Vagina (tissue), 2 donors: Measurements from ENCODE around the gene YTHDC2. TPM values are rescaled to one million over a fixed set of nuclear protein-coding genes. Genes with fewer than 3 reads are reported as not detected.

Source experiments
- DNase-seq, 2 donors: peaks; one replicate each; pipeline ENCODE4 v3.0.0-alpha.2; 2017; ENCODE audit errors: extremely low spot score in 2 of 2
- H3K27ac ChIP-seq: fragments of 200-600 bp; sonication (generic); one replicate; pipeline ENCODE4 v1.5.1; 2019
- H3K27me3 ChIP-seq: fragments of 200-600 bp; sonication (generic); one replicate; pipeline ENCODE4 v1.5.1; 2019
- H3K36me3 ChIP-seq, 2 donors: fragments of 200-600 bp; sonication (generic); one replicate each; pipeline ENCODE4 v1.5.1; 2017 to 2019
- H3K4me1 ChIP-seq: fragments of 200-600 bp; sonication (generic); one replicate; pipeline ENCODE4 v1.5.1; 2019
- H3K4me3 ChIP-seq, 2 donors: fragments of 200-600 bp; sonication (generic); 1 replicate in 1 of 2; 2 replicates in 1 of 2; pipeline ENCODE4 v1.5.1; 2016 to 2019
- H3K9me3 ChIP-seq: fragments of 200-600 bp; sonication (generic); one replicate; pipeline ENCODE4 v1.5.1; 2019
- POLR2A ChIP-seq, 2 donors: fragments of 450-650 bp; IDR thresholded peaks; one replicate each; pipeline ENCODE4 v1.6.1; 2017; ENCODE audit warnings: antibody characterized with exemption in 2 of 2, mild to moderate bottlenecking in 2 of 2, moderate library complexity in 2 of 2
- POLR2AphosphoS5 ChIP-seq, 2 donors: sonication (generic); formaldehyde crosslinking; IDR thresholded peaks; one replicate each; pipeline ENCODE4 v1.9.0; 2017; ENCODE audit warnings: antibody characterized with exemption in 2 of 2, mild to moderate bottlenecking in 2 of 2, low read depth in 1 of 2; ENCODE audit not compliant: insufficient read depth in 1 of 2
- intact Hi-C: fragments of 100-400 bp; cut with DNase I; formaldehyde crosslinking; loops from one replicate; pipeline ENCODE4 v1.15.1; 2023
- total RNA-seq: library from RNA; depleted of rRNA; stranded (reverse); fragments of >200 nt; gene quantifications from one replicate; pipeline ENCODE4 v1.2.3, GENCODE V29; 2016
- TF ChIP-seq, protein P1 (sequence below), 3 experiments: fragments of 450-650 bp in 2 of 3; fragments of 200-600 bp in 1 of 3; sonication (generic) in 1 of 3; IDR thresholded peaks; one replicate each; pipeline ENCODE4 v1.5.1; 2017 to 2019; ENCODE audit warnings: antibody characterized with exemption in 3 of 3, mild to moderate bottlenecking in 2 of 3, moderate library complexity in 2 of 3

Gene YTHDC2
- total RNA-seq, 1 donor from 2014 or later = 31.4 TPM

DNA sequence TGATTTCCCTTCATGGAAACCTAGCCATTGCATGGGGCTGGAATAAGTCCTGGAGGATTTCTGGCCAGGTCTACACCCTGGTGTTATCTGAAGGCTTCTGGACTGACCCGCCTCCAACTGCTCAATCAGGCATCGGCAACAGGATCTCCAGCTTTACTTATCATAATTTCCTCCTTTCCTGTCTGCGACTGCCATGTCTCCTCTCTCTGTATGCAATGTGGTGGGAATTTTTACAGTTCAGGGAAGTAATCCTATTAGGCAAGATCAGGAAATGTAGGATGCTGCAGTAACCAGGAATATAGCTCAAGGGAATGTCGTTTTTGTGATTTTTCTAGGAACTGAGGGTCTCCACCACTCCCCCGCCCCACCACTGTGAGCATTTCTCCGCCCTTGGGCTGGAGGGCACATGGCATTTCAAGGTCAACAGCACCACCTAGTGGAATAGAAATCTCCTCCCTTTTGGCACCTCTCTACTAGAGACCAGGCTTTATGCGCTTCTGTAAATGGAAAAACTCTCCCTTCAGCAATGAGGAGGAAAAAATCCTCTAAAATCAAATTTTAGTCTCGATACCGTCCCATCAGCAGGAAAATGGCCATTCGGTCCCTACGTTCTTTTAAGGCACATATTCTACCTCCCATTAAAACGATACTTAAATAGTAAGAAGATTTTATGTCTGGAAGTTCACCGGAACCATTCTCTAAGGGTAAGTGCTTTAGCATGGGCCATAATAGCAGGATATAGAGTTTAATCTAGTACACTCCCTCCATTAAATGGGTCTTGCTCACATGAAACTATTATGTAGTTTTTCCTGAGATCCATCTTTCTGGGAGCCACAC lies 93.0 kb downstream of the YTHDC2 start:
- DNase-seq = no peak
- no peaks in the 10 kb centered on the region for H3K36me3 ChIP-seq
- TF ChIP-seq, protein P1, sequence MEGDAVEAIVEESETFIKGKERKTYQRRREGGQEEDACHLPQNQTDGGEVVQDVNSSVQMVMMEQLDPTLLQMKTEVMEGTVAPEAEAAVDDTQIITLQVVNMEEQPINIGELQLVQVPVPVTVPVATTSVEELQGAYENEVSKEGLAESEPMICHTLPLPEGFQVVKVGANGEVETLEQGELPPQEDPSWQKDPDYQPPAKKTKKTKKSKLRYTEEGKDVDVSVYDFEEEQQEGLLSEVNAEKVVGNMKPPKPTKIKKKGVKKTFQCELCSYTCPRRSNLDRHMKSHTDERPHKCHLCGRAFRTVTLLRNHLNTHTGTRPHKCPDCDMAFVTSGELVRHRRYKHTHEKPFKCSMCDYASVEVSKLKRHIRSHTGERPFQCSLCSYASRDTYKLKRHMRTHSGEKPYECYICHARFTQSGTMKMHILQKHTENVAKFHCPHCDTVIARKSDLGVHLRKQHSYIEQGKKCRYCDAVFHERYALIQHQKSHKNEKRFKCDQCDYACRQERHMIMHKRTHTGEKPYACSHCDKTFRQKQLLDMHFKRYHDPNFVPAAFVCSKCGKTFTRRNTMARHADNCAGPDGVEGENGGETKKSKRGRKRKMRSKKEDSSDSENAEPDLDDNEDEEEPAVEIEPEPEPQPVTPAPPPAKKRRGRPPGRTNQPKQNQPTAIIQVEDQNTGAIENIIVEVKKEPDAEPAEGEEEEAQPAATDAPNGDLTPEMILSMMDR (IDR thresholded peaks at IDR 0.05) = peak; percentile 65 to 68 (median 67)
- TF ChIP-seq POLR2A (IDR thresholded peaks at IDR 0.05) = no peak

DNA sequence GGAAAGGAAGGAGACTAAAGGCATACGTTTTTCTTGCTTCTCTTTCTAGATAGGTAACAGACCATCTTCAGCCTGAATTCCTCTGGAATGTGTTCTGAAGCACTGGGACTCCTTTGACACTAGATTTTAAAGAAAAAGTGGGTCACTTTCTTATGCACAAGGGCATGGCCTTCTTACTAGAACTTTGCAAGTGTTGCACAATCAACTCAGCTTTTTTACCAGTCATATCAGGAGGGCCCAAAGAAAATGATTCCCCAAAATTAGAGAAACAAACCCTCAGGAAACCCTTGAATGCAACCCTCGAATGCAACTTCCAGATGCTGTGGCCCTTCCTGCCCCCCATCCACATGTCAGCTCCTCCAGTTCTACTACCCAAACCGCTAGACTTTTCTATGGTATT lies 93.9 kb downstream of the YTHDC2 start:
- Histone ChIP-seq H3K4me3 (no peak overlapping the region), H3K9me3 (no peaks in the 10 kb centered on the region), H3K27me3 (no peaks in the 10 kb centered on the region), H3K36me3 (no peaks in the 10 kb centered on the region), H3K27ac (no peak overlapping the region), H3K4me1 (no peaks in the 10 kb centered on the region)
- intact Hi-C loops = no loop called here
- TF ChIP-seq, protein P1 (IDR thresholded peaks at IDR 0.05) = no peak
- TF ChIP-seq POLR2AphosphoS5 (IDR thresholded peaks at IDR 0.05; ENCODE audit: insufficient read depth in 1 of 2, low read depth in 1 of 2) = no peak
- no peak for TF ChIP-seq POLR2A (IDR thresholded peaks at IDR 0.05)
- no peak for DNase-seq

More for the DNA sequence above, 93.0 kb downstream of the YTHDC2 start:
- H3K9me3 ChIP-seq = no peaks in the 10 kb centered on the region
- no peaks in the 10 kb centered on the region for H3K27me3 ChIP-seq
- H3K4me3 ChIP-seq = no peak overlapping the region
- no peaks in the 10 kb centered on the region for H3K4me1 ChIP-seq
- intact Hi-C loops = no loop called here
- H3K27ac ChIP-seq = no peak overlapping the region

DNA sequence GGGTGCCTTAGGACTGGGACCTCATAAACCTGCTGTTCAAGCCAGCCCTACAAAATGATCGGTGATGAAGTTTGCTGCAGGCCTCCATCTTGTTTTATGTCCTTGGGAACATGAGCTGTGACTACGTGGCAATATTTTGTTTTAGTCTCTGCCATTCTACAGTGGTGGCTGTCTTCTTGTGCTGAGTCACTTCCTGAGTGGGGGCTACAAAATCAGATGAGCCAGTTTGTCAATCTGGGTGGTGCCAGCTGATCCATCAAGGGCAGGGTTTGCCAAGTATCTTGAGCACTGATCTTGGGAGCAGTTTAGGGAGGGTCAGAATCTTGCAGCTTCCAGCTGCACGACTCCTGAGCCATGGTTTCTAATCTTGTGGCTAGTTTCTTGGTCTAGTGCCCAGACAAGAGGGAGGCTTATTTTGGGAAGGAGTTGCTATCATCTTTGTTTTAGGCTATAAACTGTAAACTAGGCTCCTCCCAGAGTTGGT lies 94.7 kb downstream of the YTHDC2 start:
- intact Hi-C loops = no loop called here
- TF ChIP-seq POLR2A (IDR thresholded peaks at IDR 0.05) (no peak), POLR2AphosphoS5 (IDR thresholded peaks at IDR 0.05; ENCODE audit: insufficient read depth in 1 of 2, low read depth in 1 of 2) (no peak)
- TF ChIP-seq, protein P1 (IDR thresholded peaks at IDR 0.05) = no peak
- Histone ChIP-seq H3K27ac (no peak overlapping the region), H3K36me3 (no peaks in the 10 kb centered on the region), H3K4me3 (no peak overlapping the region), H3K4me1 (no peaks in the 10 kb centered on the region), H3K9me3 (no peaks in the 10 kb centered on the region), H3K27me3 (no peaks in the 10 kb centered on the region)
- no peak for DNase-seq

DNA sequence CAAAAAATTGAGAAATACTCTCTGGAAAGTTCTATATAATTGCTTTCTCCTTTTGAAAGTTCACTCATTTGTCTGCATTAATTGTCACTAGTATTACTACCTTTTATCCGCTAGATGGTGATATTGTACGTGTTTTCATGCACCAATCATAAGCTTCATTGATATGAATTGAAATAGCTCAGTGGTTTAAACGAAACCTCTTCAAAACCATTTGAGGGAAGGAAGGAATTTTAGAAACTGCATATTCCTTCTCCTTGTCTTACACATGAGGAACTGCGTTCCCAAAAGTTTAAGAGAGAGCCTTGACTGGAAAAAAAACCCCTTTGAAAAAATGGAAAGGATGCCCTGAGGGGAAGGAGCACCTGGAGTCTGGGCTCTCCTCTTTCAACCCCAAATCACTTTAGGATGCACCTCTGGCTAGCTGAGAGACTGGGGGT lies 98.6 kb downstream of the YTHDC2 start:
- Histone ChIP-seq H3K27ac (no peak overlapping the region), H3K4me3 (no peak overlapping the region), H3K36me3 (no peaks in the 10 kb centered on the region), H3K27me3 (no peaks in the 10 kb centered on the region), H3K9me3 (no peaks in the 10 kb centered on the region), H3K4me1 (no peaks in the 10 kb centered on the region)
- intact Hi-C loops = no loop called here
- no peak for DNase-seq
- no peak for TF ChIP-seq POLR2A (IDR thresholded peaks at IDR 0.05)
- TF ChIP-seq, protein P1 (IDR thresholded peaks at IDR 0.05) = peak in 2 of 3 experiments; percentile 52 to 63

DNA sequence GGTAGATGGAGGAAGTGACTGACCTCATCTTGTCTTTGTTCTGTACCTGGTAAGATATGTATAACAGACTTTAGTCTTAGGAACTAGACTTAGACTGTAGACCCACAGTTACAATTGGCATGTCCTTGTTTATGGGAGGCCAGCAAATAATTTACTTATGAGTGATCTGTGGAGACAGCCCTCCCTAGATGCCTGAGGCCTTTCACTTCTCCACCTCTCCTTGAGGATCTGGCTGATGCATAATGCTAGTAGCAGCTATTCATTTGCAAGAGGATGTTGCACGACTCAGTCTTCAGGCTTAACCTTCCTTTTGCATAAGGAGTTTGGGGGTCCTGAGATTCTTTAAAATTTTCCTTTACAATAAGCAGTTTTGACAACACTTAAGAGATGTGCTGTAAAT lies 100.7 kb downstream of the YTHDC2 start:
- no peak overlapping the region for H3K4me3 ChIP-seq
- H3K27ac ChIP-seq = no peak overlapping the region
- H3K9me3 ChIP-seq = no peaks in the 10 kb centered on the region
- H3K27me3 ChIP-seq = no peaks in the 10 kb centered on the region
- intact Hi-C loops = no loop called here
- TF ChIP-seq, protein P1 (IDR thresholded peaks at IDR 0.05) = no peak
- no peak for TF ChIP-seq POLR2A (IDR thresholded peaks at IDR 0.05)
- no peak for TF ChIP-seq POLR2AphosphoS5 (IDR thresholded peaks at IDR 0.05; ENCODE audit: insufficient read depth in 1 of 2, low read depth in 1 of 2)
- DNase-seq = no peak
- no peaks in the 10 kb centered on the region for H3K4me1 ChIP-seq
- no peaks in the 10 kb centered on the region for H3K36me3 ChIP-seq
